Urothelium cell line (cell line): ENCODE results near the gene SMARCD1.
"Not testable (repeated sequence)": the region's sequence is repeated elsewhere in the genome, so short reads cannot be mapped to it uniquely, and the experiment has no call there.

Experiments used
- DNase-seq: peaks from one replicate; pipeline ENCODE4 v3.0.0; 2011; ENCODE audit warnings: low spot score, mixed read lengths
- FAIRE-seq: peaks from 2 replicates; lab custom pipeline; 2011; peaks lifted over from hg19 to GRCh38; lab: Jason Lieb, UNC

SMARCD1 gene

GRCh38 chr12:50075808-50076170 is 9.4 kb upstream of the SMARCD1 start:
- FAIRE-seq, result no peak

GRCh38 chr12:50077099-50077498 is 8.0 kb upstream of the SMARCD1 start:
- no peak for FAIRE-seq
- no peak for DNase-seq

More at GRCh38 chr12:50075808-50076170, 9.4 kb upstream of the SMARCD1 start:
- DNase-seq, result no peak

- DNase-seq, result no peak
- FAIRE-seq, result no peak
These were observed 6.9 kb upstream of the SMARCD1 start for GRCh38 chr12:50078281-50078680.

GRCh38 chr12:50079771-50080170 is 5.4 kb upstream of the SMARCD1 start:
- FAIRE-seq, result no peak
- no peak for DNase-seq

- DNase-seq, result no peak
- no peak for FAIRE-seq
These were observed 3.9 kb upstream of the SMARCD1 start for GRCh38 chr12:50081096-50081808.

GRCh38 chr12:50082644-50083043 is 2.5 kb upstream of the SMARCD1 start:
- FAIRE-seq, result no peak
- no peak for DNase-seq

- FAIRE-seq, result no peak
- no peak for DNase-seq
These were observed 1.8 kb upstream of the SMARCD1 start for GRCh38 chr12:50083301-50083700.

GRCh38 chr12:50084409-50084774 is 750 bp upstream of the SMARCD1 start:
- FAIRE-seq, DNase-seq: not testable (repeated sequence)

GRCh38 chr12:50085615-50086072 is 502 bp downstream of the SMARCD1 start:
- FAIRE-seq (no peak), DNase-seq (no peak)

GRCh38 chr12:50086148-50086547 is 1.0 kb downstream of the SMARCD1 start:
- DNase-seq, result no peak
- no peak for FAIRE-seq

GRCh38 chr12:50087151-50087550 is 2.0 kb downstream of the SMARCD1 start:
- no peak for DNase-seq
- FAIRE-seq, result no peak

- FAIRE-seq, result no peak
- no peak for DNase-seq
These were observed 2.9 kb downstream of the SMARCD1 start for GRCh38 chr12:50087995-50088394.

- FAIRE-seq (no peak), DNase-seq (peak; percentile 57)
These were observed 3.6 kb downstream of the SMARCD1 start for GRCh38 chr12:50088577-50089335.

GRCh38 chr12:50089730-50090129 is 4.6 kb downstream of the SMARCD1 start:
- no peak for FAIRE-seq
- no peak for DNase-seq

- no peak for DNase-seq
- FAIRE-seq, result no peak
These were observed 5.2 kb downstream of the SMARCD1 start for GRCh38 chr12:50090391-50090790.

GRCh38 chr12:50097952-50098351 is 12.8 kb downstream of the SMARCD1 start:
- DNase-seq (no peak), FAIRE-seq (no peak)

- FAIRE-seq, result no peak
- no peak for DNase-seq
These were observed 14.3 kb downstream of the SMARCD1 start for GRCh38 chr12:50099302-50100008.

- DNase-seq (no peak), FAIRE-seq (no peak)
These were observed 15.4 kb downstream of the SMARCD1 start for GRCh38 chr12:50100561-50100960.

- FAIRE-seq (no peak), DNase-seq (peak; percentile 41)
These were observed 16.5 kb downstream of the SMARCD1 start for GRCh38 chr12:50101663-50102062.

- FAIRE-seq, result no peak
- no peak for DNase-seq
These were observed 17.0 kb downstream of the SMARCD1 start for GRCh38 chr12:50102131-50102531.

- no peak for FAIRE-seq
- DNase-seq, result no peak
These were observed 17.6 kb downstream of the SMARCD1 start for GRCh38 chr12:50102646-50103309.
